H1 (cell line): Measurements from ENCODE around the gene DNAJC17. TPM values are rescaled to one million over a fixed set of nuclear protein-coding genes. Genes with fewer than 3 reads are reported as not detected.

ENCODE experiments used
- CTCF ChIA-PET: fragments of 300-600 bp; sonication (Branson Sonifier 250); formaldehyde crosslinking; loops from one replicate; lab custom pipeline; 2021; ENCODE audit not compliant: partially characterized antibody; lab: Charles Lee
- POLR2A ChIA-PET: fragments of 300-600 bp; sonication (Branson Sonifier 250); formaldehyde crosslinking; loops from one replicate; lab custom pipeline; 2021; ENCODE audit warnings: inconsistent platforms; ENCODE audit not compliant: partially characterized antibody; lab: Charles Lee
- DNase-seq, 2 experiments: peaks; one replicate each; pipeline versions ENCODE4 v3.0.0 to v3.0.0-alpha.2; 2010 to 2022; ENCODE audit warnings: low spot score in 2 of 2, low read depth in 1 of 2, mixed read lengths in 1 of 2
- FAIRE-seq: peaks from 2 replicates; lab custom pipeline; 2011; peaks lifted over from hg19 to GRCh38; lab: Jason Lieb, UNC
- H2AFZ ChIP-seq: 2 replicates; pipeline ENCODE4 v1.8.1; 2012; ENCODE audit warnings: low read length, inconsistent platforms
- H2AK5ac ChIP-seq: 2 replicates; pipeline ENCODE4 v1.6.1; 2013; ENCODE audit warnings: low read depth, low read length
- H2BK120ac ChIP-seq: replicated peaks from 2 replicates; pipeline ENCODE3; 2013; ENCODE audit warnings: low read depth, low read length, inconsistent platforms
- H2BK12ac ChIP-seq: 2 replicates; pipeline ENCODE4 v1.6.1; 2013; ENCODE audit warnings: low read depth, low read length
- H2BK15ac ChIP-seq: 2 replicates; pipeline ENCODE4 v1.6.1; 2013; ENCODE audit warnings: low read length
- H2BK20ac ChIP-seq: 2 replicates; pipeline ENCODE4 v1.6.1; 2013; ENCODE audit warnings: low read length
- H2BK5ac ChIP-seq: 2 replicates; pipeline ENCODE4 v1.6.1; 2013; ENCODE audit warnings: low read depth, low read length
- H3K14ac ChIP-seq: 2 replicates; pipeline ENCODE4 v1.6.1; 2013; ENCODE audit warnings: inconsistent platforms; ENCODE audit not compliant: insufficient read length
- H3K18ac ChIP-seq: 2 replicates; pipeline ENCODE4 v1.6.1; 2013; ENCODE audit warnings: low read length; ENCODE audit errors: extremely low read depth
- H3K23ac ChIP-seq: 2 replicates; pipeline ENCODE4 v1.6.1; 2013; ENCODE audit warnings: inconsistent platforms; ENCODE audit not compliant: insufficient read length
- H3K23me2 ChIP-seq: 2 replicates; pipeline ENCODE4 v1.6.1; 2013; ENCODE audit warnings: low read depth, low read length
- H3K27ac ChIP-seq: 2 replicates; pipeline ENCODE4 v1.6.1; 2011; ENCODE audit warnings: low read depth, low read length, inconsistent platforms
- H3K27me3 ChIP-seq, 4 experiments: replicated peaks in 1 of 4; 1 replicate in 1 of 4; 2 replicates in 3 of 4; pipeline versions ENCODE4 v1.6.1 to v1.8.1; 2011 to 2013; ENCODE audit warnings: low read length in 3 of 4, mild to moderate bottlenecking in 3 of 4, inconsistent platforms in 2 of 4, mixed read lengths in 2 of 4, moderate library complexity in 1 of 4; ENCODE audit not compliant: control insufficient read depth in 3 of 4, insufficient read depth in 3 of 4; ENCODE audit errors: extremely low read depth in 1 of 4
- H3K36me3 ChIP-seq, 4 experiments: 2 replicates each; pipeline versions ENCODE4 v1.6.1 to v1.8.1; 2011 to 2013; ENCODE audit warnings: mild to moderate bottlenecking in 4 of 4, low read length in 3 of 4, moderate library complexity in 2 of 4, control low read depth in 1 of 4, inconsistent platforms in 1 of 4; ENCODE audit not compliant: insufficient read depth in 4 of 4, control insufficient read depth in 2 of 4
- H3K4ac ChIP-seq: replicated peaks from 2 replicates; pipeline ENCODE3; 2013; ENCODE audit warnings: low read length, low read depth, mixed read lengths, inconsistent platforms; ENCODE audit not compliant: insufficient read length
- H3K4me1 ChIP-seq, 4 experiments: replicated peaks in 1 of 4; 1 replicate in 1 of 4; 2 replicates in 3 of 4; pipeline versions ENCODE4 v1.6.1 to v1.8.1; 2011 to 2013; ENCODE audit warnings: low read length in 3 of 4, inconsistent platforms in 2 of 4, mixed read lengths in 1 of 4; ENCODE audit not compliant: insufficient read depth in 4 of 4, control insufficient read depth in 3 of 4
- H3K4me2 ChIP-seq, 2 experiments: 2 replicates each; pipeline versions ENCODE4 v1.6.1 to v1.8.1; 2011 to 2013; ENCODE audit warnings: low read depth in 2 of 2, low read length in 2 of 2, control low read depth in 1 of 2, inconsistent platforms in 1 of 2, mild to moderate bottlenecking in 1 of 2; ENCODE audit not compliant: insufficient read depth in 1 of 2
- H3K4me3 ChIP-seq, 4 experiments: fragments of 200-600, 300-600 bp in 1 of 4; sonication (generic), shearing (Covaris generic), sonication (Bioruptor Twin) in 1 of 4; 2 replicates each; pipeline versions ENCODE4 v1.5.1 to v1.8.1; 2011 to 2016; ENCODE audit warnings: low read length in 4 of 4, low read depth in 3 of 4, control low read depth in 2 of 4, inconsistent platforms in 2 of 4, mild to moderate bottlenecking in 2 of 4, mixed read lengths in 1 of 4, moderate library complexity in 1 of 4; ENCODE audit not compliant: insufficient read depth in 2 of 4; ENCODE audit errors: extremely low read depth in 1 of 4
- H3K56ac ChIP-seq: replicated peaks from 2 replicates; pipeline ENCODE3; 2013; ENCODE audit warnings: low read depth, mild to moderate bottlenecking, mixed read lengths, low read length, inconsistent platforms; ENCODE audit not compliant: insufficient read length
- H3K79me1 ChIP-seq: 2 replicates; pipeline ENCODE4 v1.6.1; 2013; ENCODE audit warnings: low read depth, low read length, control low read depth
- H3K79me2 ChIP-seq, 2 experiments: 2 replicates each; pipeline versions ENCODE4 v1.6.1 to v1.8.1; 2012 to 2013; ENCODE audit warnings: low read length in 2 of 2, mild to moderate bottlenecking in 2 of 2, inconsistent platforms in 1 of 2; ENCODE audit not compliant: insufficient read depth in 2 of 2, control insufficient read depth in 1 of 2
- H3K9ac ChIP-seq, 4 experiments: replicated peaks in 1 of 4; 1 replicate in 1 of 4; 2 replicates in 3 of 4; pipeline versions ENCODE4 v1.6.1 to v1.8.1; 2011 to 2013; ENCODE audit warnings: low read depth in 3 of 4, low read length in 3 of 4, control low read depth in 2 of 4, mild to moderate bottlenecking in 2 of 4, moderate library complexity in 2 of 4, inconsistent platforms in 1 of 4; ENCODE audit errors: extremely low read depth in 1 of 4
- H3K9me3 ChIP-seq, 2 experiments: 2 replicates each; pipeline versions ENCODE4 v1.6.1 to v1.8.1; 2012 to 2013; ENCODE audit warnings: mild to moderate bottlenecking in 2 of 2, moderate library complexity in 2 of 2, control low read depth in 1 of 2, inconsistent platforms in 1 of 2, low read depth in 1 of 2, low read length in 1 of 2, mixed read lengths in 1 of 2; ENCODE audit not compliant: insufficient read depth in 2 of 2
- H4K20me1 ChIP-seq, 2 experiments: replicated peaks in 1 of 2; 2 replicates each; pipeline versions ENCODE3 to v1.8.1; 2011 to 2013; ENCODE audit warnings: inconsistent platforms in 2 of 2, low read length in 2 of 2, mild to moderate bottlenecking in 1 of 2; ENCODE audit not compliant: insufficient read depth in 2 of 2, control insufficient read depth in 1 of 2
- H4K5ac ChIP-seq: 2 replicates; pipeline ENCODE4 v1.6.1; 2013; ENCODE audit warnings: low read length, low read depth, mixed read lengths, inconsistent platforms; ENCODE audit not compliant: insufficient read length
- H4K8ac ChIP-seq: 2 replicates; pipeline ENCODE4 v1.8.0; 2013; ENCODE audit warnings: mild to moderate bottlenecking, moderate library complexity, low read length, inconsistent platforms; ENCODE audit not compliant: insufficient read depth; ENCODE audit errors: extremely low read depth
- H4K91ac ChIP-seq: replicated peaks from 2 replicates; pipeline ENCODE3; 2013; ENCODE audit warnings: low read length, mixed read lengths, inconsistent platforms; ENCODE audit not compliant: insufficient read length
- BCL11A ChIP-seq, 2 experiments: IDR thresholded peaks; one replicate each; pipeline ENCODE4 v1.6.1; 2011; ENCODE audit warnings: low read depth in 2 of 2, low read length in 2 of 2, mild to moderate bottlenecking in 2 of 2
- FOSL1 ChIP-seq: IDR thresholded peaks from 2 replicates; pipeline ENCODE4 v1.6.1; 2011; ENCODE audit warnings: mild to moderate bottlenecking, low read depth, low read length, moderate library complexity; ENCODE audit not compliant: insufficient read depth
- NANOG ChIP-seq: IDR thresholded peaks from 2 replicates; pipeline ENCODE4 v1.6.1; 2011; ENCODE audit warnings: low read length, low read depth, mild to moderate bottlenecking, inconsistent platforms; ENCODE audit not compliant: insufficient read depth, poor library complexity, severe bottlenecking
- RBBP5 ChIP-seq: IDR thresholded peaks from 2 replicates; pipeline ENCODE4 v1.7.1; 2012; ENCODE audit warnings: low read depth, mild to moderate bottlenecking, inconsistent platforms, low read length, moderate library complexity, borderline replicate concordance
- RXRA ChIP-seq: IDR thresholded peaks from 2 replicates; pipeline ENCODE4 v1.6.1; 2011; ENCODE audit warnings: low read depth, mild to moderate bottlenecking, low read length, moderate library complexity; ENCODE audit not compliant: insufficient read depth
- SRF ChIP-seq: IDR thresholded peaks from 2 replicates; pipeline ENCODE4 v1.6.1; 2011; ENCODE audit warnings: mild to moderate bottlenecking, low read depth, low read length, moderate library complexity
- SUZ12 ChIP-seq: fragments of 200-600 bp; sonication (generic); IDR thresholded peaks from 2 replicates; pipeline ENCODE4 v1.6.1; 2012; ENCODE audit warnings: mild to moderate bottlenecking, inconsistent platforms, low read length, moderate library complexity, mixed read lengths
- TAF7 ChIP-seq: optimal IDR thresholded peaks from 2 replicates; pipeline ENCODE3; 2011; ENCODE audit warnings: low read depth, mild to moderate bottlenecking, inconsistent platforms, low read length, moderate library complexity, borderline replicate concordance
- YY1 ChIP-seq: IDR thresholded peaks from 2 replicates; pipeline ENCODE4 v1.6.1; 2011; ENCODE audit warnings: low read depth, mild to moderate bottlenecking, low read length
- WGBS, 2 experiments: shearing (Covaris generic) in 1 of 2; methylation state at CpG; one replicate each; pipeline versions ENCODE4 v1.1.6 to v1.1.7; 2013 to 2015; ENCODE audit warnings: low lambda C conversion rate in 2 of 2, mixed read lengths in 2 of 2, inconsistent platforms in 1 of 2, low coverage in 1 of 2, missing lambda C conversion rate in 1 of 2; ENCODE audit not compliant: insufficient replicate concordance in 2 of 2, insufficient coverage in 1 of 2, insufficient read length in 1 of 2; ENCODE audit errors: extremely low coverage in 1 of 2, missing lambda C conversion rate in 1 of 2; 5-methylcytosine and 5-hydroxymethylcytosine counted together
- polyA plus RNA-seq, 7 experiments: library from polyadenylated mRNA; depleted of rRNA in 3 of 7; stranded (reverse) in 5 of 7; unstranded in 2 of 7; fragments of >200 nt in 5 of 7; fragments of 200-250 nt in 2 of 7; gene quantifications; 1 replicate in 5 of 7; 2 replicates in 1 of 7; 4 replicates in 1 of 7; pipeline versions ENCODE4 v1.2.1 to v1.2.3, GENCODE V29; 2011 to 2013; ENCODE audit warnings: missing spikeins in 2 of 7, mixed read lengths in 2 of 7
- total RNA-seq: library from RNA; stranded (reverse); fragmentation: NEBNext Ultra II Directional; extraction: Animal tissue kit (Norgen Biotek cat#: 25700); gene quantifications from 2 replicates; pipeline ENCODE4 v1.2.1, GENCODE V29; 2021

Gene DNAJC17
- total and polyA plus RNA-seq, 2 of the 8 experiments (the other 6 are each of a cell fraction or from before 2014, with no cell fraction given): 39.5 to 45.4 TPM

DNA sequence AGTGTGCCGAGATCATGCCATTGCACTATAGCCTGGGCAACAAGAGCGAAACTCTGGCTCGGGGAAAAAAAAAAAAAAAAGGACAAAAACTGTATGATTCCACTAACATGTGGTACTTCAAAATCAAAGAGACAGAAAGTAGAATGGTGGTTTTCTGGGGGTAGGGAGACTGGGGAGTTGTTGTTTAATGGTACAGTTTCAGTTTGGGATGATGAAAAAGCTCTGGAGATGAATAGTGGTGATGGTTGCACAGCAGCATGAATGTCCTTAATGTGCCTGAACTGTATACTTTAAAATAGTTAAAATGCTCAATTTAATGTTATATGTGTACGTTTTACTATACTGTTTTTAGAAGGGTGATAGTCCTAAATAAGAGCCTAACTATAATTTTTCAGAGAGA, 84.9 kb downstream of the DNAJC17 start:
- FAIRE-seq: no peak
- 70% methylated on average over 1 of the region's 4 CpGs; no CpG with 5 or more reads in 1 of the 2 experiments for WGBS, 2 experiments
- Histone ChIP-seq H2BK120ac (no peak overlapping the region), H2BK20ac (no peak overlapping the region), H3K4me3 (no peak overlapping the region), H3K4ac (no peak overlapping the region), H2BK5ac (no peak overlapping the region), H4K5ac (no peak overlapping the region)
- TF ChIP-seq RXRA (no peak), TAF7 (no peak), FOSL1 (no peak), YY1 (no peak), BCL11A (IDR thresholded peaks at IDR 0.05; ENCODE audit: low read depth in 2 of 2, low read length in 2 of 2) (no peak), SUZ12 (no peak), SRF (no peak), RBBP5 (no peak), NANOG (no peak)
- TF ChIP-seq, all 59 proteins: peak for 0
- Histone ChIP-seq H3K4me2 (no peak overlapping the region), H3K79me1 (no peaks in the 10 kb centered on the region), H4K20me1 (no peaks in the 10 kb centered on the region), H3K27me3 (no peaks in the 10 kb centered on the region), H3K9ac (no peak overlapping the region), H2AFZ (no peak overlapping the region), H4K8ac (no peak overlapping the region), H4K91ac (no peak overlapping the region), H3K23me2 (no peaks in the 10 kb centered on the region), H2BK12ac (no peak overlapping the region), H3K79me2 (no peaks in the 10 kb centered on the region), H3K56ac (no peak overlapping the region), H3K9me3 (no peaks in the 10 kb centered on the region), H2AK5ac (no peak overlapping the region), H3K18ac (no peak overlapping the region), H3K14ac (no peak overlapping the region), H2BK15ac (no peak overlapping the region), H3K4me1 (no peaks in the 10 kb centered on the region), H3K27ac (no peak overlapping the region), H3K23ac (no peak overlapping the region), H3K36me3 (peaks cover 3 to 36% (median 10%) of the 10 kb centered on the region in 4 experiments; a peak in 7 of 8 replicates)
- POLR2A ChIA-PET: interaction anchor here (0.6 to 1.1 kb wide), 2 partner anchors 17 to 138 kb away, joined by 3 read pairs; no protein-coding TSS in a partner anchor
- no peak for DNase-seq
- CTCF ChIA-PET: no interaction called here
